ENCODE results near the gene FLYWCH2. TPM values are rescaled to one million over a fixed set of nuclear protein-coding genes. Genes with fewer than 3 reads are reported as not detected.

FLYWCH2 gene, protein sequence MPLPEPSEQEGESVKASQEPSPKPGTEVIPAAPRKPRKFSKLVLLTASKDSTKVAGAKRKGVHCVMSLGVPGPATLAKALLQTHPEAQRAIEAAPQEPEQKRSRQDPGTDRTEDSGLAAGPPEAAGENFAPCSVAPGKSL
- total RNA-seq: 39.9 and 52.9 TPM in 2 replicates

DNA sequence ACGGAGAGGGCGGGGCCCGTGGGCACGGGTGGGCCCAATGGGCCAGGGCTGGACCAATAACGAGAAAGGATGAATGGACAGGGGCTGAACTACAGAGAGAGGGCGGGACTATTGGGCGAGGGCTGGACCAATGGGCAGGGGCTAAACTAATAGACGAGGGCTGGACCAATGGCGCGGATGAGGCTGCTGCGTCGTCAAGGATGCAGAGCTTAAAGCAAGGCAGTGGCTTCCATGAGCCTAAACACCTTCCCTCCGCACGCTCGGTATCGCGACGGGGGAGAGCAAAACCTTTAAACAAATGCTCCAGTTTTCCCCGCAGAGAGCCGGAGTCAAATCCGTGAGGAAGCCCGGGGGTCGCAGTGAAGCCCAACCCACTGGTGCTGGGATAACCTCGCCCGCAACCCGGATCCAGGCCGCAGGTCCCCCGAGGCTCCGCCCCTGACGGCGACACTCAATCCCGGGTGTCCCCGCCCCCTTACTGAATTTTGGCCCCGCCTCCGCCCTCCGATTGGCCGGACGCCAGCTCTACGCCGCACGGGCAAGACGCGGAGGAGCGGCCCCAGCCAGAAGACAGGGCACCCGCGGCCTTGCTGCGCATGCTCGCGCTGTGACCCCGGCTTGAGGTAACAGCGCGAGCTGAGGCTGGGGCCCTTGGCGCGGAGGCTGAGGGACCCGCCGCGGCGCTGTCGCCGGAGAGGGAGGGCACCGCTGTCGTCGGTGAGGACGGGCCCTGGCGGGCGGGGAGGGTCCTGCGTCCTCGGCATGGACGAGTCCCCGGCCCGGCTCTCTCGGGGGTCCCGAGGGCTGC, at the start of gene FLYWCH2:
TSS of gene FLYWCH2 (plus strand) at position 566 of the 808 bp plus-strand sequence. CDS start 13,235 bp downstream, outside the sequence.

GRCh38 chr16:2857451-2858244, 25.4 kb upstream of the FLYWCH2 start, which contains the start of gene PRSS22:
TSS of gene PRSS22 (minus strand) at chr16:2858170. CDS start at chr16:2858104, 66 bp downstream.

GRCh38 chr16:2911638-2912329, 28.8 kb downstream of the FLYWCH2 start, which contains the start of gene FLYWCH1:
TSS of gene FLYWCH1 (plus strand) at chr16:2911931. CDS start at chr16:2929686, 17,755 bp downstream.

Other genes starting within 250 kb of the FLYWCH2 start
- gene KCTD5, start 200.7 kb upstream of the FLYWCH2 start, total RNA-seq: 15.8 and 21.7 TPM in 2 replicates
- gene PRSS27, start 163.0 kb upstream of the FLYWCH2 start, total RNA-seq: 0.37 and 0.78 TPM in 2 replicates
- 64.3 and 77.4 TPM in 2 replicates for gene SRRM2, start 130.6 kb upstream of the FLYWCH2 start, total RNA-seq
- 188 and 355 TPM in 2 replicates for gene ELOB, start 105.9 kb upstream of the FLYWCH2 start, total RNA-seq
- not detected in 2 replicates for gene PRSS33, start 95.7 kb upstream of the FLYWCH2 start, total RNA-seq
- not detected in 2 replicates for gene PRSS41, start 84.7 kb upstream of the FLYWCH2 start, total RNA-seq
- gene PRSS21, start 66.0 kb upstream of the FLYWCH2 start, total RNA-seq: 0.59 and 0.73 TPM in 2 replicates
- gene ZG16B, start 52.9 kb upstream of the FLYWCH2 start, total RNA-seq: 0.37 TPM in 1 of 2 replicates, not detected in the other
- gene PRSS22, start 25.0 kb upstream of the FLYWCH2 start, total RNA-seq: not detected in 2 replicates
- gene FLYWCH1, start 28.7 kb downstream of the FLYWCH2 start, total RNA-seq: 23.1 and 27.6 TPM in 2 replicates
- not detected in 2 replicates for gene KREMEN2, start 81.1 kb downstream of the FLYWCH2 start, total RNA-seq
- gene PAQR4, start 86.1 kb downstream of the FLYWCH2 start, total RNA-seq: 6.2 and 13.3 TPM in 2 replicates
- gene PKMYT1, start 97.2 kb downstream of the FLYWCH2 start, total RNA-seq: 12.5 and 19.4 TPM in 2 replicates
- gene CLDN9, start 129.7 kb downstream of the FLYWCH2 start, total RNA-seq: not detected in 2 replicates
- not detected in 2 replicates for gene CLDN6, start 135.0 kb downstream of the FLYWCH2 start, total RNA-seq
- 85.6 and 172 TPM in 2 replicates for gene TNFRSF12A, start 137.2 kb downstream of the FLYWCH2 start, total RNA-seq
- gene HCFC1R1, start 140.7 kb downstream of the FLYWCH2 start, total RNA-seq: 12.5 and 16.2 TPM in 2 replicates
- 25.0 and 34.0 TPM in 2 replicates for gene THOC6, start 140.8 kb downstream of the FLYWCH2 start, total RNA-seq
- not detected in 2 replicates for gene BICDL2, start 153.7 kb downstream of the FLYWCH2 start, total RNA-seq
- gene MMP25, start 163.3 kb downstream of the FLYWCH2 start, total RNA-seq: under 0.01 and 0.20 TPM in 2 replicates
- gene IL32, start 182.4 kb downstream of the FLYWCH2 start, total RNA-seq: 0.59 and 4.4 TPM in 2 replicates
- not detected in 2 replicates for gene ZSCAN10, start 216.1 kb downstream of the FLYWCH2 start, total RNA-seq
- gene ZNF205, start 229.4 kb downstream of the FLYWCH2 start, total RNA-seq: 15.1 and 17.0 TPM in 2 replicates